Astrocyte (in vitro differentiated cells and primary cell): ENCODE measurements around the gene MEP1A. TPM values are rescaled to one million over a fixed set of nuclear protein-coding genes. Genes with fewer than 3 reads are reported as not detected.

Experiments
- DNase-seq: peaks from one replicate; pipeline ENCODE4 v3.0.0-alpha.2; 2010; ENCODE audit warnings: low read depth
- FAIRE-seq: peaks from 2 replicates; lab custom pipeline; 2011; peaks lifted over from hg19 to GRCh38; lab: Jason Lieb, UNC
- H2AFZ ChIP-seq: 2 replicates; pipeline ENCODE4 v1.6.0; 2012; ENCODE audit warnings: low read depth, low read length, inconsistent platforms
- H3K27ac ChIP-seq: 2 replicates; pipeline ENCODE4 v1.5.1; 2011; ENCODE audit warnings: low read depth, low read length, inconsistent platforms
- H3K27me3 ChIP-seq: 2 replicates; pipeline ENCODE4 v1.6.0; 2011; ENCODE audit warnings: low read length, inconsistent platforms; ENCODE audit not compliant: insufficient read depth
- H3K36me3 ChIP-seq: 2 replicates; pipeline ENCODE4 v1.5.1; 2011; ENCODE audit warnings: low read length, inconsistent platforms; ENCODE audit not compliant: insufficient read depth
- H3K4me1 ChIP-seq: 2 replicates; pipeline ENCODE4 v1.5.1; 2011; ENCODE audit warnings: low read length, inconsistent platforms; ENCODE audit not compliant: insufficient read depth
- H3K4me2 ChIP-seq: 2 replicates; pipeline ENCODE4 v1.6.0; 2012; ENCODE audit warnings: low read length, inconsistent platforms
- H3K4me3 ChIP-seq: 2 replicates; pipeline ENCODE4 v1.5.1; 2011; ENCODE audit warnings: low read depth, mild to moderate bottlenecking, low read length, inconsistent platforms; ENCODE audit not compliant: insufficient read depth
- H3K79me2 ChIP-seq: 2 replicates; pipeline ENCODE4 v1.6.0; 2012; ENCODE audit warnings: mild to moderate bottlenecking, low read length, inconsistent platforms; ENCODE audit not compliant: insufficient read depth
- H3K9ac ChIP-seq: 2 replicates; pipeline ENCODE4 v1.6.0; 2012; ENCODE audit warnings: mild to moderate bottlenecking, low read length, inconsistent platforms
- H3K9me3 ChIP-seq: 2 replicates; pipeline ENCODE4 v1.5.1; 2012; ENCODE audit warnings: low read depth, mild to moderate bottlenecking, low read length, inconsistent platforms; ENCODE audit not compliant: insufficient read depth
- H4K20me1 ChIP-seq: 2 replicates; pipeline ENCODE4 v1.6.0; 2012; ENCODE audit warnings: low read length, inconsistent platforms; ENCODE audit not compliant: insufficient read depth
- H3K27ac Mint-ChIP-seq: one replicate; pipeline ENCODE4 v1.8.0; 2021; ENCODE audit warnings: mild to moderate bottlenecking, mixed read lengths; ENCODE audit not compliant: unreplicated experiment
- H3K27me3 Mint-ChIP-seq: one replicate; pipeline ENCODE4 v1.8.0; 2021; ENCODE audit warnings: low read depth, mixed read lengths; ENCODE audit not compliant: unreplicated experiment
- H3K36me3 Mint-ChIP-seq: one replicate; pipeline ENCODE4 v1.8.0; 2021; ENCODE audit warnings: low read depth, mixed read lengths; ENCODE audit not compliant: unreplicated experiment
- H3K4me1 Mint-ChIP-seq: one replicate; pipeline ENCODE4 v1.8.0; 2021; ENCODE audit warnings: low read depth, mixed read lengths; ENCODE audit not compliant: unreplicated experiment
- H3K4me3 Mint-ChIP-seq: one replicate; pipeline ENCODE4 v1.8.0; 2021; ENCODE audit warnings: mild to moderate bottlenecking, moderate library complexity, mixed read lengths; ENCODE audit not compliant: unreplicated experiment
- H3K9me3 Mint-ChIP-seq: one replicate; pipeline ENCODE4 v1.8.0; 2021; ENCODE audit warnings: mild to moderate bottlenecking, mixed read lengths; ENCODE audit not compliant: unreplicated experiment
- CTCF ChIP-seq: IDR thresholded peaks from 2 replicates; pipeline ENCODE4 v1.5.1; 2011; ENCODE audit warnings: low read depth, mild to moderate bottlenecking, inconsistent platforms, low read length, moderate library complexity; ENCODE audit not compliant: insufficient read depth
- EZH2 ChIP-seq: IDR thresholded peaks from 2 replicates; pipeline ENCODE4 v1.6.1; 2012; ENCODE audit warnings: mild to moderate bottlenecking, low read length, inconsistent platforms; ENCODE audit not compliant: insufficient read depth
- total RNA-seq: library from RNA; stranded (reverse); gene quantifications from 2 replicates; pipeline ENCODE4 v1.2.1, GENCODE V29; 2021

MEP1A gene
- total RNA-seq, 1 donor from 2014 or later = not detected

GRCh38 chr6:46816626-46817025 is 23.4 kb downstream of the MEP1A start:
- Histone ChIP-seq H4K20me1 (no peaks in the 10 kb centered on the region), H3K4me3 (no peak overlapping the region), H3K36me3 (no peaks in the 10 kb centered on the region), H3K79me2 (no peaks in the 10 kb centered on the region), H3K27ac (no peak overlapping the region), H3K27me3 (no peaks in the 10 kb centered on the region), H3K9me3 (no peaks in the 10 kb centered on the region), H3K4me1 (no peaks in the 10 kb centered on the region), H2AFZ (no peak overlapping the region), H3K4me2 (no peak overlapping the region), H3K9ac (no peak overlapping the region)
- H3K27me3 Mint-ChIP-seq = no peaks in the 10 kb centered on the region
- H3K4me3 Mint-ChIP-seq = no peak overlapping the region
- peaks cover 11% of the 10 kb centered on the region for H3K4me1 Mint-ChIP-seq
- TF ChIP-seq CTCF (no peak), EZH2 (no peak)
- FAIRE-seq = no peak
- H3K36me3 Mint-ChIP-seq = no peaks in the 10 kb centered on the region
- no peaks in the 10 kb centered on the region for H3K9me3 Mint-ChIP-seq
- DNase-seq = no peak
- H3K27ac Mint-ChIP-seq = no peak overlapping the region

- Histone ChIP-seq H3K9me3 (no peaks in the 10 kb centered on the region), H2AFZ (no peak overlapping the region), H3K9ac (no peak overlapping the region), H4K20me1 (no peaks in the 10 kb centered on the region), H3K4me3 (no peak overlapping the region), H3K27ac (no peak overlapping the region), H3K79me2 (no peaks in the 10 kb centered on the region), H3K4me2 (no peak overlapping the region), H3K4me1 (no peaks in the 10 kb centered on the region), H3K27me3 (no peaks in the 10 kb centered on the region), H3K36me3 (no peaks in the 10 kb centered on the region)
- no peak for DNase-seq
- Mint-ChIP-seq H3K9me3 (no peaks in the 10 kb centered on the region), H3K36me3 (no peaks in the 10 kb centered on the region), H3K27ac (no peak overlapping the region), H3K27me3 (no peaks in the 10 kb centered on the region), H3K4me3 (no peak overlapping the region), H3K4me1 (peaks cover 11% of the 10 kb centered on the region)
- no peak for FAIRE-seq
- no peak for TF ChIP-seq CTCF
- TF ChIP-seq EZH2 = no peak
Measured at GRCh38 chr6:46819561-46819960, 26.4 kb downstream of the MEP1A start.

- TF ChIP-seq CTCF (no peak), EZH2 (no peak)
- no peak for DNase-seq
- H3K36me3 ChIP-seq = no peaks in the 10 kb centered on the region
- no peak overlapping the region for H3K27ac ChIP-seq
- Mint-ChIP-seq H3K9me3 (no peaks in the 10 kb centered on the region), H3K27me3 (no peaks in the 10 kb centered on the region), H3K36me3 (no peaks in the 10 kb centered on the region), H3K4me1 (peaks cover 11% of the 10 kb centered on the region), H3K4me3 (no peak overlapping the region), H3K27ac (no peak overlapping the region)
- H3K9me3 ChIP-seq = no peaks in the 10 kb centered on the region
- H3K4me1 ChIP-seq = no peaks in the 10 kb centered on the region
- H3K27me3 ChIP-seq = no peaks in the 10 kb centered on the region
- no peak overlapping the region for H2AFZ ChIP-seq
- H3K4me3 ChIP-seq = no peak overlapping the region
- no peaks in the 10 kb centered on the region for H3K79me2 ChIP-seq
- no peak overlapping the region for H3K9ac ChIP-seq
- H3K4me2 ChIP-seq = no peak overlapping the region
- FAIRE-seq = no peak
- no peaks in the 10 kb centered on the region for H4K20me1 ChIP-seq
Measured at GRCh38 chr6:46821458-46821881, 28.3 kb downstream of the MEP1A start.
